Stomach (tissue), 9 donors: Measurements from ENCODE around the gene TRIM26. TPM values are rescaled to one million over a fixed set of nuclear protein-coding genes. Genes with fewer than 3 reads are reported as not detected.

Experiments
- DNase-seq, 2 donors: peaks; one replicate each; pipeline versions ENCODE4 v3.0.0 to v3.0.0-alpha.2; 2013 to 2019
- H3K27ac ChIP-seq, 5 donors: fragments of 200-600 bp in 4 of 5; sonication (generic) in 4 of 5; one replicate each; pipeline ENCODE4 v1.5.1; 2013 to 2019; ENCODE audit warnings: mild to moderate bottlenecking in 1 of 5, moderate library complexity in 1 of 5
- H3K27me3 ChIP-seq, 3 donors: fragments of 200-600 bp; sonication (generic); one replicate each; pipeline ENCODE4 v1.5.1; 2017 to 2019; ENCODE audit warnings: mixed run types in 1 of 3
- H3K36me3 ChIP-seq, 4 donors: fragments of 200-600 bp; sonication (generic); 1 replicate in 3 of 4; 2 replicates in 1 of 4; pipeline ENCODE4 v1.5.1; 2016 to 2019
- H3K4me1 ChIP-seq, 4 donors: fragments of 200-600 bp; sonication (generic); one replicate each; pipeline ENCODE4 v1.5.1; 2016 to 2019
- H3K4me3 ChIP-seq, 4 donors: fragments of 200-600 bp; sonication (generic) in 3 of 4; one replicate each; pipeline ENCODE4 v1.5.1; 2016 to 2019; ENCODE audit warnings: mild to moderate bottlenecking in 1 of 4
- H3K9me3 ChIP-seq, 4 donors: fragments of 200-600 bp; sonication (generic); one replicate each; pipeline ENCODE4 v1.5.1; 2016 to 2019
- CTCF ChIP-seq, 7 experiments: fragments of 450-650 bp in 4 of 7; fragments of 200-600 bp in 3 of 7; sonication (generic) in 3 of 7; IDR thresholded peaks; one replicate each; pipeline ENCODE4 v1.5.1; 2016 to 2019; ENCODE audit warnings: antibody characterized with exemption in 7 of 7, control low read depth in 2 of 7, mild to moderate bottlenecking in 1 of 7
- EP300 ChIP-seq: sonication (generic); formaldehyde crosslinking; IDR thresholded peaks from one replicate; pipeline ENCODE4 v1.6.1; 2017; ENCODE audit warnings: antibody characterized with exemption
- POLR2A ChIP-seq, 4 donors: fragments of 450-650 bp; IDR thresholded peaks; one replicate each; pipeline ENCODE4 v1.6.1; 2016; ENCODE audit warnings: antibody characterized with exemption in 4 of 4, control low read depth in 2 of 4, mild to moderate bottlenecking in 1 of 4, moderate library complexity in 1 of 4
- POLR2AphosphoS5 ChIP-seq, 3 donors: sonication (generic); formaldehyde crosslinking; IDR thresholded peaks; one replicate each; pipeline ENCODE4 v1.6.1; 2016; ENCODE audit warnings: antibody characterized with exemption in 3 of 3
- WGBS, 5 donors: extraction: QIAGEN DNeasy Blood & Tissue Kit in 3 of 5; methylation state at CpG; one replicate each; pipeline versions ENCODE4 v1.1.5 to v1.1.7; 2013 to 2018; 5-methylcytosine and 5-hydroxymethylcytosine counted together
- intact Hi-C: fragments of 100-400 bp; cut with DNase I; formaldehyde crosslinking; loops from one replicate; pipeline ENCODE4 v1.15.1; 2023; ENCODE audit warnings: low total_unique reads
- polyA plus RNA-seq, 3 donors: library from polyadenylated mRNA; stranded (reverse); fragments of 200-250 nt; gene quantifications; one replicate each; pipeline ENCODE4 v1.2.3, GENCODE V29; 2013
- total RNA-seq, 5 donors: library from RNA; depleted of rRNA; stranded (reverse); fragments of >200 nt; gene quantifications; one replicate each; pipeline versions ENCODE4 v1.1.0 to v1.2.3, GENCODE V29; 2014 to 2016
- donor health status: healthy with polysubstance abuse.
- donor health status: Bipolar disorder and iron deficiency.
- donor health status: healthy.

The TRIM26 gene
- total and polyA plus RNA-seq, 8 donors: 25.1 to 53.9 (median 30.4) TPM

GRCh38 chr6:30200551-30201281, 12.5 kb downstream of the TRIM26 start:
- intact Hi-C loops: no loop called here

DNA sequence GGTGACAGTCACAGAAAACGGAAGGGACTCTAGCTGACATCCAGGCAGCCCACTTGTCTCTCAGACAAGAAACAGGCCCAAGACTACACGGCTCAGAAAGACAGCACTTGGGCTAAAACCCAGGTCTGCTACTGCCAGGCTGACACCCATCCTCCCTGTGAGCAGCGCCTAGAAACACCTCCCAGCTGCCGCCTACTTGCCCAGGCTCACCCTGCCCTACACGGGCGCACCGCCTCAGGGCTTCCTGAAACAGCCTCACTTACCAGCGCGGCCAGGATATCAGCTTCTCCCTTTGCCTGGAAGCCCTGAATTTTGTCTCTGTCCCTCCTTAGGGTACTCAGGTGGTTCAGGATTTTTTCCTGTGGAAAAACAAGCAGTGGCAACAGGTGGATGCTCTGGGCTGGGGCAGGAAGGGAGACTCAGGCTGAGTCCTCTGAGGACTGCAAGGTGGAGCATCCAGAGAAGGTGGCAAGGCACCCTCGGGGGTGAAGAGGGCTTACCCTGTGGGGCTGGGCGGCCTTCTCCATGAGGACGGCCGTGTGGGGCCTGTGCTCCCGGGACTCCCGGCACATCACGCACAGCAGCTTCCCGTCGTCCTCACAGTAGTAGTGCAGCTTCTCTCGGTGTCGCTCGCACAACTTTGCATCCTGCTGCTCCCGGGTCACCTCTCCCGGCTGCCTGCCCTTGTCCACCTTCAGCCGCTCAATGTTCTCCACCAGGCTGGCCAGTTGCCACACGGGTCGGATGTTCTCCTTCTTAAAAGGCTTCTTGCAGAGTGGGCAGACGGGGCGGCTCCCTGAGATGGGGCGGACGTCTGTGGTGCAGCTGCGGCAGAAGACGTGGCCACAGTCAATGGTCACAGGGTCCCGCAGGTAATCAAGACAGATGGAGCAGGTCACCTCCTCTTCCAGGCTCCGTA, 14.8 kb downstream of the TRIM26 start:
- TF ChIP-seq CTCF (IDR thresholded peaks at IDR 0.05) (no peak), EP300 (no peak), POLR2A (IDR thresholded peaks at IDR 0.05) (no peak), POLR2AphosphoS5 (IDR thresholded peaks at IDR 0.05) (no peak)
- H3K27ac ChIP-seq: no peak overlapping the region
- no peak overlapping the region for H3K4me3 ChIP-seq
- WGBS, 5 donors: 92 to 96% (median 95%) methylated on average over 30 to 34 of the region's 34 CpGs
- DNase-seq: no peak
- no peaks in the 10 kb centered on the region for H3K27me3 ChIP-seq
- intact Hi-C loops: no loop called here
- peaks cover 11 to 23% (median 22%) of the 10 kb centered on the region in 4 donors for H3K4me1 ChIP-seq
- H3K9me3 ChIP-seq: no peaks in the 10 kb centered on the region
- H3K36me3 ChIP-seq: peaks cover 62 to 79% (median 76%) of the 10 kb centered on the region in 4 donors

More at GRCh38 chr6:30200551-30201281, 12.5 kb downstream of the TRIM26 start:
- H3K27me3 ChIP-seq: no peaks in the 10 kb centered on the region
- H3K4me1 ChIP-seq: peaks cover 16 to 39% (median 28%) of the 10 kb centered on the region in 4 donors
- peaks cover 40 to 63% (median 55%) of the 10 kb centered on the region in 4 donors for H3K36me3 ChIP-seq
- H3K4me3 ChIP-seq: no peak overlapping the region
- 65 to 71% (median 68%) methylated on average over 6 of the region's 6 CpGs for WGBS, 5 donors
- no peaks in the 10 kb centered on the region for H3K9me3 ChIP-seq
- DNase-seq: peak in 1 of 2 donors; percentile 24
- no peak overlapping the region for H3K27ac ChIP-seq
- TF ChIP-seq POLR2AphosphoS5 (IDR thresholded peaks at IDR 0.05) (no peak), EP300 (no peak), CTCF (IDR thresholded peaks at IDR 0.05) (no peak), POLR2A (IDR thresholded peaks at IDR 0.05) (no peak)

GRCh38 chr6:30196376-30196775, 16.8 kb downstream of the TRIM26 start:
- H3K4me1 ChIP-seq: peaks cover 0 to 11% (median 10%) of the 10 kb centered on the region in 4 donors
- H3K4me3 ChIP-seq: no peak overlapping the region
- no peak overlapping the region for H3K27ac ChIP-seq
- no peaks in the 10 kb centered on the region for H3K9me3 ChIP-seq
- no peak for TF ChIP-seq POLR2AphosphoS5 (IDR thresholded peaks at IDR 0.05)
- no peak for TF ChIP-seq CTCF (IDR thresholded peaks at IDR 0.05)
- no peak for TF ChIP-seq EP300
- no peak for TF ChIP-seq POLR2A (IDR thresholded peaks at IDR 0.05)
- peaks cover 68 to 97% (median 92%) of the 10 kb centered on the region in 4 donors for H3K36me3 ChIP-seq
- DNase-seq: no peak
- H3K27me3 ChIP-seq: no peaks in the 10 kb centered on the region
- WGBS, 5 donors: 92 to 97% (median 95%) methylated on average over 12 of the region's 12 CpGs
- intact Hi-C loops: no loop called here

DNA sequence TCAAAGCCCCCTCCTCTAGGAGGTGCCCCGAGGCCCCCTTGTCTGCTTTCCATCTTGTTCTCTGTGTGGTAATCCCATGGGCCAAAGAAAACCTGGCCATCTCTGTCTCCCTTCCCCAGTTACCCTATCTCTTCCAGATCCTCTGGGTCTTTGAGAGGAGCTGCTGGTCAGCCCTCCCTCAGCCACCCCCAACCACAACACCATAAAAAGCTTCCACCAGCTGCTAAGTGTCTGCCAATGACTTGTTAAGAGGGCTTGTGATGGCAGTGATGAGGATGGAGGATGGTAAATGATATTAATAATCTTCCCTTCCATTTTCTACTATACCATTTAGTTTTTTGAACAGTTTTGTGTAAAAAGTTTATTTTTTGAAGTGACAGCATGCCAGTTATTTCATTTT, 17.3 kb downstream of the TRIM26 start:
- H3K27ac ChIP-seq: no peak overlapping the region
- H3K9me3 ChIP-seq: no peaks in the 10 kb centered on the region
- no peak for TF ChIP-seq CTCF (IDR thresholded peaks at IDR 0.05)
- no peak overlapping the region for H3K4me3 ChIP-seq
- WGBS, 5 donors: 84 to 100% (median 88%) methylated on average over 1 of the region's 1 CpG
- peaks cover 0 to 8% (median 5%) of the 10 kb centered on the region in 4 donors for H3K4me1 ChIP-seq
- H3K27me3 ChIP-seq: no peaks in the 10 kb centered on the region
- intact Hi-C loops: no loop called here
- H3K36me3 ChIP-seq: peaks cover 70 to 98% (median 94%) of the 10 kb centered on the region in 4 donors
- no peak for DNase-seq
